ENCODE results near the gene PDE7B.

GRCh38 chr6:135901774-135902524 is 50.4 kb downstream of the PDE7B start:
- TF ChIP-seq YY1 (tag by site-specific recombination; IDR thresholded peaks at IDR 0.05) (no peak), ZNF202 (tag by site-specific recombination; IDR thresholded peaks at IDR 0.05; ENCODE audit: borderline replicate concordance) (no peak), ZNF76 (tag by site-specific recombination; IDR thresholded peaks at IDR 0.05; ENCODE audit: borderline replicate concordance, low read depth) (no peak), ZNF214 (tag by site-specific recombination; IDR thresholded peaks at IDR 0.05; ENCODE audit: borderline replicate concordance) (no peak), ZBTB44 (tag by site-specific recombination; IDR thresholded peaks at IDR 0.05) (no peak), CTCF (tag by site-specific recombination; IDR thresholded peaks at IDR 0.05) (no peak), ZNF747 (tag by site-specific recombination; IDR thresholded peaks at IDR 0.05) (no peak), TRIM28 (IDR thresholded peaks at IDR 0.05; ENCODE audit: borderline replicate concordance, low read length) (no peak), ZNF335 (tag by site-specific recombination; conservative IDR thresholded peaks at IDR 0.05) (no peak), ZNF157 (tag by site-specific recombination; IDR thresholded peaks at IDR 0.05) (no peak)

Measured in HEK293 (cell line).